GM12878 (cell line): Measurements from ENCODE around the gene DCLK2. TPM values are rescaled to one million over a fixed set of nuclear protein-coding genes. Genes with fewer than 3 reads are reported as not detected.

Experiments
- ATAC-seq: fragments of 200-7000 bp; cut with Tn5 transposase; 3 replicates; pipeline ENCODE4 v1.9.1; 2020; ENCODE audit warnings: mild to moderate bottlenecking, moderate library complexity
- BruUV-seq: library from RNA; stranded (reverse); fragments of 400-500 nt; replicated peaks from 2 replicates; lab custom pipeline; 2021; lab: Mats Ljungman, UMichigan
- CTCF ChIA-PET: fragments of 300-600 bp; sonication (Branson Sonifier 250); formaldehyde crosslinking; extraction: SDS; loops from one replicate; lab custom pipeline; 2021; ENCODE audit warnings: inconsistent platforms; lab: Yijun Ruan, JAX
- POLR2A ChIA-PET: fragments of 350-600 bp; formaldehyde crosslinking; extraction: SDS; loops from one replicate; lab custom pipeline; 2021; ENCODE audit warnings: inconsistent platforms; lab: Charles Lee
- RAD21 ChIA-PET: fragments of 300-600 bp; sonication (Branson Sonifier 250); formaldehyde crosslinking; loops from one replicate; lab custom pipeline; 2023; ENCODE audit warnings: antibody characterized with exemption; ENCODE audit not compliant: unreplicated experiment; lab: Charles Lee
- SMC1A ChIA-PET: fragments of 300-600 bp; sonication (Branson Sonifier 250); formaldehyde crosslinking; loops from one replicate; lab custom pipeline; 2023; ENCODE audit not compliant: unreplicated experiment, uncharacterized antibody; lab: Charles Lee
- DNase-seq: peaks from one replicate; pipeline ENCODE4 v3.0.0-alpha.2; 2011; ENCODE audit warnings: low read depth, low spot score
- FAIRE-seq: peaks from 3 replicates; lab custom pipeline; 2011; peaks lifted over from hg19 to GRCh38; lab: Jason Lieb, UNC
- H2AFZ ChIP-seq: 2 replicates; pipeline ENCODE4 v1.6.0; 2011; ENCODE audit warnings: low read depth, low read length, control low read depth; ENCODE audit not compliant: control insufficient read depth
- H3K27ac ChIP-seq: 2 replicates; pipeline ENCODE4 v1.5.1; 2011; ENCODE audit warnings: control low read depth; ENCODE audit not compliant: control insufficient read depth, insufficient read depth
- H3K27me3 ChIP-seq, 2 experiments: replicated peaks in 1 of 2; 2 replicates each; pipeline versions ENCODE4 v1.6.0 to v1.6.1; 2011; ENCODE audit warnings: low read length in 1 of 2; ENCODE audit not compliant: control insufficient read depth in 2 of 2, insufficient read depth in 2 of 2
- H3K36me3 ChIP-seq, 2 experiments: 2 replicates each; pipeline ENCODE4 v1.5.1; 2011; ENCODE audit warnings: low read length in 1 of 2; ENCODE audit not compliant: control insufficient read depth in 2 of 2, insufficient read depth in 2 of 2
- H3K4me1 ChIP-seq: 2 replicates; pipeline ENCODE4 v1.6.1; 2011; ENCODE audit warnings: mild to moderate bottlenecking, low read length, moderate library complexity, mixed read lengths; ENCODE audit not compliant: control insufficient read depth, insufficient read depth
- H3K4me2 ChIP-seq: 2 replicates; pipeline ENCODE4 v1.6.0; 2011; ENCODE audit warnings: control low read depth; ENCODE audit not compliant: control insufficient read depth, insufficient read depth
- H3K4me3 ChIP-seq: fragments of 200-600 bp; sonication (generic); 2 replicates; pipeline ENCODE4 v1.5.1; 2016
- H3K79me2 ChIP-seq: 2 replicates; pipeline ENCODE4 v1.6.0; 2011; ENCODE audit warnings: low read length; ENCODE audit not compliant: control insufficient read depth, insufficient read depth
- H3K9ac ChIP-seq: 2 replicates; pipeline ENCODE4 v1.8.0; 2011; ENCODE audit warnings: low read length, control low read depth, mixed read lengths; ENCODE audit not compliant: control insufficient read depth, insufficient read depth
- H3K9me3 ChIP-seq: replicated peaks from 3 replicates; pipeline ENCODE4 v1.5.1; 2011; ENCODE audit warnings: mild to moderate bottlenecking, low read length; ENCODE audit not compliant: control insufficient read depth, insufficient read depth
- H4K20me1 ChIP-seq: 2 replicates; pipeline ENCODE4 v1.6.0; 2011; ENCODE audit not compliant: control insufficient read depth, insufficient read depth
- CBX3 ChIP-seq: fragments of 200-600 bp; sonication (generic); IDR thresholded peaks from 2 replicates; pipeline ENCODE4 v1.6.1; 2016; ENCODE audit warnings: low read depth, borderline replicate concordance
- CEBPB ChIP-seq, 2 experiments: fragments of 150-350 bp in 1 of 2; IDR thresholded peaks; 2 replicates each; pipeline ENCODE4 v1.6.1; 2012 to 2014; ENCODE audit warnings: low read depth in 2 of 2, low read length in 2 of 2, borderline replicate concordance in 1 of 2, inconsistent platforms in 1 of 2
- CREB1 ChIP-seq: IDR thresholded peaks from 2 replicates; pipeline ENCODE4 v1.6.1; 2012; ENCODE audit warnings: low read depth, mild to moderate bottlenecking, inconsistent platforms
- IRF3 ChIP-seq: fragments of 450-650 bp; IDR thresholded peaks from 2 replicates; pipeline ENCODE4 v1.6.1; 2014; ENCODE audit warnings: mild to moderate bottlenecking
- POLR2AphosphoS5 ChIP-seq: IDR thresholded peaks from 2 replicates; pipeline ENCODE4 v1.6.1; 2011; ENCODE audit warnings: mild to moderate bottlenecking, low read length, inconsistent platforms
- RAD21 ChIP-seq: IDR thresholded peaks from 2 replicates; pipeline ENCODE4 v1.6.1; 2011; ENCODE audit warnings: mild to moderate bottlenecking, low read depth, low read length, moderate library complexity; ENCODE audit not compliant: insufficient read depth
- SREBF2 ChIP-seq: IDR thresholded peaks from 2 replicates; pipeline ENCODE4 v1.6.1; 2012; ENCODE audit warnings: mild to moderate bottlenecking, low read length
- TCF3 ChIP-seq: IDR thresholded peaks from 2 replicates; pipeline ENCODE4 v1.6.1; 2012; ENCODE audit warnings: low read depth, mild to moderate bottlenecking, low read length, borderline replicate concordance; ENCODE audit not compliant: insufficient read depth
- WGBS: methylation state at CpG from one replicate; pipeline ENCODE4 v1.1.6; 2016; ENCODE audit warnings: low lambda C conversion rate; ENCODE audit not compliant: insufficient replicate concordance, insufficient coverage; ENCODE audit errors: missing lambda C conversion rate; 5-methylcytosine and 5-hydroxymethylcytosine counted together
- in situ Hi-C: fragments of 300-500 bp; cut with MboI; formaldehyde crosslinking; loops from 9 replicates; pipeline ENCODE4 v1.14.3; 2018; ENCODE audit warnings: mixed read lengths
- intact Hi-C: fragments of 100-400 bp; cut with micrococcal nuclease; formaldehyde crosslinking; loops from one replicate; pipeline ENCODE4 v1.14.2; 2022; ENCODE audit not compliant: unreplicated experiment
- polyA plus RNA-seq, 11 experiments: library from polyadenylated mRNA; depleted of rRNA in 4 of 11; unstranded in 6 of 11; stranded (reverse) in 5 of 11; fragments of >200 nt; fragmentation: Nextera tagmentation in 4 of 11; fragmentation: Illumina TruSeq in 1 of 11; extraction: Ambion mirVana in 4 of 11; extraction: Trizol in 1 of 11; gene quantifications; 1 replicate in 1 of 11; 2 replicates in 10 of 11; pipeline versions ENCODE4 v1.2.1 to v1.2.3, GENCODE V29; 2011 to 2016; ENCODE audit warnings: inconsistent platforms in 2 of 11, missing spikeins in 2 of 11, low read depth in 1 of 11
- total RNA-seq, 4 experiments: library from RNA; depleted of rRNA in 3 of 4; stranded (reverse); fragments of >200 nt in 3 of 4; fragmentation: Illumina TruSeq in 1 of 4; extraction: Trizol in 1 of 4; gene quantifications; 2 replicates each; pipeline versions ENCODE4 v1.2.1 to v1.2.3, GENCODE V29; 2013 to 2021
- TF ChIP-seq, protein P1 (sequence below): IDR thresholded peaks from 2 replicates; pipeline ENCODE4 v1.6.1; 2012; ENCODE audit warnings: low read depth, low read length, improper control_type of control experiment

DCLK2 gene
- total and polyA plus RNA-seq, 10 of the 15 experiments (the other 5 are each of a cell fraction or from before 2014, with no cell fraction given) = not detected

DNA sequence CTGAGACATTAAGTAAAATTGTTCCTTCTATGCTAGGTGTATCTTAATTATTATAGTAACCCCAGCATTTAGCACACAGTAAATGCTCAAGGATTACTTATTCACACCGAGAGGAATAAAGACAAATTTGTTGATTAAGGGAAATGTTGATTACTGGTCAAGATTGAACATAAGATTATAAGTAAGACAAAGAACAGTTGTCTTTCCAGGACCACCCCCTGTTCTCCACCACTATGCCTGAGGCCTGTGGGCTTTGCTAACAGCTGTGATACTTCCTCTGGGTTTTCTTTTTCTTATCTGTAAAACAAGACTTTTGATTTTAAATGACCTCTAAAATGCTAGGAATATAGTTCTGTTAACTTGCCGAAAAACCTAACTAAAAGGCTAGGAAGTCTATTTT, 128.0 kb downstream of the DCLK2 start:
- Histone ChIP-seq H3K4me3 (no peak overlapping the region), H3K36me3 (no peaks in the 10 kb centered on the region), H3K27me3 (no peaks in the 10 kb centered on the region; a peak in 1 of 4 replicates), H3K79me2 (no peaks in the 10 kb centered on the region), H3K4me1 (no peaks in the 10 kb centered on the region), H3K9ac (no peak overlapping the region), H2AFZ (no peak overlapping the region), H3K4me2 (no peak overlapping the region), H4K20me1 (no peaks in the 10 kb centered on the region), H3K27ac (no peak overlapping the region), H3K9me3 (no peaks in the 10 kb centered on the region)
- RAD21 ChIA-PET = no interaction called here
- intact Hi-C loops = no loop called here
- DNase-seq = no peak
- POLR2A ChIA-PET = no interaction called here
- no peak for ATAC-seq
- SMC1A ChIA-PET = interaction anchor here (1.4 kb wide), 1 partner anchor 195 kb away, joined by 3 read pairs; no protein-coding TSS in a partner anchor
- BruUV-seq = no TSS peak
- CTCF ChIA-PET = interaction anchor here (0.8 to 1.1 kb wide), 2 partner anchors 23 to 76 kb away, joined by 3 to 5 read pairs; no protein-coding TSS in a partner anchor
- TF ChIP-seq TCF3 (no peak), POLR2AphosphoS5 (no peak), CREB1 (no peak), CBX3 (no peak), RAD21 (no peak), CEBPB (IDR thresholded peaks at IDR 0.05; ENCODE audit: borderline replicate concordance in 1 of 2, low read depth in 2 of 2, low read length in 2 of 2) (no peak), SREBF2 (no peak), IRF3 (no peak)
- TF ChIP-seq, protein P1, sequence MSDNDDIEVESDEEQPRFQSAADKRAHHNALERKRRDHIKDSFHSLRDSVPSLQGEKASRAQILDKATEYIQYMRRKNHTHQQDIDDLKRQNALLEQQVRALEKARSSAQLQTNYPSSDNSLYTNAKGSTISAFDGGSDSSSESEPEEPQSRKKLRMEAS = no peak
- in situ Hi-C loops = no loop called here
- FAIRE-seq = no peak
- WGBS = 44% methylated on average over 2 of the region's 2 CpGs
